BJ (cell line): ENCODE data around the gene SEZ6L. TPM values are rescaled to one million over a fixed set of nuclear protein-coding genes. Genes with fewer than 3 reads are reported as not detected.

Experiments
- CTCF ChIA-PET: fragments of 350-600 bp; formaldehyde crosslinking; extraction: SDS; loops from one replicate; lab custom pipeline; 2021; ENCODE audit warnings: antibody characterized with exemption, inconsistent platforms; lab: Yijun Ruan, JAX
- POLR2A ChIA-PET: fragments of 300-600 bp; sonication (Branson Sonifier 250); formaldehyde crosslinking; extraction: SDS; loops from one replicate; lab custom pipeline; 2021; ENCODE audit warnings: antibody characterized with exemption; lab: Charles Lee
- DNase-seq: peaks from one replicate; pipeline ENCODE4 v3.0.0-alpha.2; 2011; ENCODE audit warnings: low read depth
- H3K27me3 ChIP-seq: 2 replicates; pipeline ENCODE4 v1.6.0; 2011; ENCODE audit warnings: low read length; ENCODE audit not compliant: control insufficient read depth, insufficient read depth
- H3K36me3 ChIP-seq: 2 replicates; pipeline ENCODE4 v1.5.1; 2011; ENCODE audit warnings: low read length; ENCODE audit not compliant: control insufficient read depth, insufficient read depth
- H3K4me3 ChIP-seq: 2 replicates; pipeline ENCODE4 v1.5.1; 2011; ENCODE audit warnings: low read depth, mild to moderate bottlenecking, control low read depth, low read length
- polyA plus RNA-seq: library from polyadenylated mRNA; depleted of rRNA; stranded (reverse); fragments of >200 nt; gene quantifications from 2 replicates; pipeline ENCODE4 v1.2.3, GENCODE V29; 2011
- TF ChIP-seq, protein P1 (sequence below): IDR thresholded peaks from 2 replicates; pipeline ENCODE4 v1.5.1; 2011; ENCODE audit warnings: low read depth, mild to moderate bottlenecking, control low read depth, inconsistent platforms, low read length, moderate library complexity; ENCODE audit not compliant: insufficient read depth

Gene SEZ6L
- polyA plus RNA-seq, 1 experiment, result 0.04 TPM

DNA sequence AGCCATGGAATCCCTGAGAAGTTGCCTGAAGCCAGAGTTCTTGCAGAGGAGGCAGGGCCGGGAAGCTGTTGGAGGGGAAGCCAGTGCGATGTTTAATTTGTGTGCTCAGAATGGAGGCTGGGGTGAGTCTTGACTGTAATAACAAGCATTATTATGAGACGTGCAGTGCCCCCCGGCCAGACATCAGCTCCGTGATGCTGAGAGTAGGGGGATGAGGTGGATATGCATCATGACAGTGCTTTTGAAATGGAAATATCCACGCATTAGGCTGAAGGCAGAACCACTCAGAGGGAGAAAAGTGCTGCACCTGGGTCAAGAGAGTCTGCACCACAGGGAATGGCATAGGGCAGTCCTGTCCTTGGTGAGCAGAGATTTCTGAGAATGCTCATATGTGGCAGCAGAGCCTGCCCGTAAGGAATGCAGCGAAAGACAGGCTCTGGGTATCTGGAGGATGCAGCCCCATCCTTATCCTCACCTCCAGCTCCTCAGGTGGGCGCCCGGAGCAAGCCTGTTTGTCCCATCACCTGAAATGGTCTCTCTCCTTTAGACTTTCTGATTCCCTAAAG, 37.6 kb upstream of the SEZ6L start:
- H3K27me3 ChIP-seq, result no peaks in the 10 kb centered on the region
- no peak for DNase-seq
- no peaks in the 10 kb centered on the region for H3K36me3 ChIP-seq
- ChIA-PET POLR2A (no interaction called here), CTCF (no interaction called here)
- TF ChIP-seq, protein P1, sequence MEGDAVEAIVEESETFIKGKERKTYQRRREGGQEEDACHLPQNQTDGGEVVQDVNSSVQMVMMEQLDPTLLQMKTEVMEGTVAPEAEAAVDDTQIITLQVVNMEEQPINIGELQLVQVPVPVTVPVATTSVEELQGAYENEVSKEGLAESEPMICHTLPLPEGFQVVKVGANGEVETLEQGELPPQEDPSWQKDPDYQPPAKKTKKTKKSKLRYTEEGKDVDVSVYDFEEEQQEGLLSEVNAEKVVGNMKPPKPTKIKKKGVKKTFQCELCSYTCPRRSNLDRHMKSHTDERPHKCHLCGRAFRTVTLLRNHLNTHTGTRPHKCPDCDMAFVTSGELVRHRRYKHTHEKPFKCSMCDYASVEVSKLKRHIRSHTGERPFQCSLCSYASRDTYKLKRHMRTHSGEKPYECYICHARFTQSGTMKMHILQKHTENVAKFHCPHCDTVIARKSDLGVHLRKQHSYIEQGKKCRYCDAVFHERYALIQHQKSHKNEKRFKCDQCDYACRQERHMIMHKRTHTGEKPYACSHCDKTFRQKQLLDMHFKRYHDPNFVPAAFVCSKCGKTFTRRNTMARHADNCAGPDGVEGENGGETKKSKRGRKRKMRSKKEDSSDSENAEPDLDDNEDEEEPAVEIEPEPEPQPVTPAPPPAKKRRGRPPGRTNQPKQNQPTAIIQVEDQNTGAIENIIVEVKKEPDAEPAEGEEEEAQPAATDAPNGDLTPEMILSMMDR, result no peak
- H3K4me3 ChIP-seq, result no peak overlapping the region

DNA sequence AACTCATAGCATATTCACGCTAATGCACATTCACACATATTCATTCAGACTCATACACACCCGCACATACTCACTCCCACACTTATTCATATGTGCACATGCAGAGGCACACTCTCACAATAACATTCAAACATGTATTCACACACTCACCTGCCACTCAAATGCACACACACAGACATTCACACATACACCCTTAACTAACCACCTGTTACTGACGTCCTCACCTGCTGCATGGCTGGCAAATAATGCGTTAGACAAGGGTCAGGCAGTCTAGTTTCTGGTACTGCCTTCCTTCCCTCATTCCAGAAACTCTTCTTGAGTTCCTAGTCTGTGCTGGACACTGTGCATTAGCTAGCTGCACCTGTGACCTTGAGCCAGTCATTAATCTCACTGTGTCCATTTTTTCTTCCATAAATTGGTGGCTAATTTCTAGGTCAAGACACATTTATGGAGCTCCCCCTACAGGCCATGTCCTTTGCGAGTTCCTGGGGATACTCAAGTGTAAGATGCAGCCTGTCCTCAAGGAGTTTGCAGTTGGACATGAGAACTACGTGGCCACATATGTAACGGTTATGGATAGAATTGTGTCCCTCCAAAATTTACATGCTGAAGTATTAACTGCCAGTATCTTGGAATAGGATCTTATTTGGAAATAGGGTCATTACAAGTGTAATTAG, 34.5 kb upstream of the SEZ6L start:
- Histone ChIP-seq H3K27me3 (no peaks in the 10 kb centered on the region; the same call in 1 of the 2 replicates), H3K4me3 (no peak overlapping the region), H3K36me3 (no peaks in the 10 kb centered on the region)
- TF ChIP-seq, protein P1, result no peak
- ChIA-PET POLR2A (no interaction called here), CTCF (no interaction called here)
- no peak for DNase-seq

DNA sequence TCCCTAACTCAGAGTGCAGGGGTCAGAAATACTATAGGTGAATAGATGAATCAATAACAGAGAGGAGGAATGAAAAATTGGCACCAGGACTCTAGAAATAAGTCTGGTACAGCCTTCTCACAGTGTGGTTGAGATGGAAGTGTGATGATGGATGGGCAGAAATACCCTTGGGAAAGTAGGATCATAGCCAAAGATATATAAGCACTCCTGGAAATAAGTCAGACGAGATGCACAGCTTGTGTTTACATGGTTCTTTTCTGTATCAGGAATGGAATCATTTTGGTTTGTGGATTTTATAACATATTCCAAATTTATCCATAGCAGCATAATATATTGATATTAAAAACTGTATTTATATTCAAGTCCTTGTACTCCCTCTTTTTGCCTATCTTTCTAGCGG, 33.5 kb upstream of the SEZ6L start:
- ChIA-PET POLR2A (interaction anchor here (0.6 kb wide), 1 partner anchor 588 kb away, joined by 4 read pairs; no protein-coding TSS in a partner anchor), CTCF (interaction anchor here (0.6 kb wide), 1 partner anchor 34 kb away, joined by 4 read pairs; no protein-coding TSS in a partner anchor)
- DNase-seq, result no peak
- no peak overlapping the region for H3K4me3 ChIP-seq
- TF ChIP-seq, protein P1, result no peak
- H3K36me3 ChIP-seq, result no peaks in the 10 kb centered on the region
- H3K27me3 ChIP-seq, result no peaks in the 10 kb centered on the region; the same call in 1 of the 2 replicates

DNA sequence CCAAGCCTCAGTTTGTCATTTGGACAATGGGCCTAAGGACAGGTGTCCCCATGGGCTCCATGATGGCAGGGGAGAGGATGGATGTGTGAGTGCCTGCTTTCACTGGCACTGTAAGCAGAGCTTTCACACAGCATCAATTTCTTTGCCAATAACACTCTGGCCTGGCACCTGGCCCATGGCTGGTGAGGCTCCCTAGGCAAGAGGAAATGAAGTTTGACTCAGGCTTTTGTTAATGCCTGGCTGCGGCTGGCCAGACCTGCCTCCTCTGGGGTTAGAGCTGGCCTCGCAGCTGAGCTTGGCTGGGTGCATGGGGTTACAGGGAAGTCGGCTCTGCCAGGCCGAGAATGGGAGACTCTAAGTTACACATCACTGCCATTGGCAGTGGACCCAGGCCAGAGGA, 30.0 kb upstream of the SEZ6L start:
- Histone ChIP-seq H3K27me3 (no peaks in the 10 kb centered on the region; the same call in 1 of the 2 replicates), H3K36me3 (no peaks in the 10 kb centered on the region), H3K4me3 (no peak overlapping the region)
- POLR2A ChIA-PET, result no interaction called here
- TF ChIP-seq, protein P1, result no peak
- CTCF ChIA-PET, result no interaction called here
- no peak for DNase-seq

DNA sequence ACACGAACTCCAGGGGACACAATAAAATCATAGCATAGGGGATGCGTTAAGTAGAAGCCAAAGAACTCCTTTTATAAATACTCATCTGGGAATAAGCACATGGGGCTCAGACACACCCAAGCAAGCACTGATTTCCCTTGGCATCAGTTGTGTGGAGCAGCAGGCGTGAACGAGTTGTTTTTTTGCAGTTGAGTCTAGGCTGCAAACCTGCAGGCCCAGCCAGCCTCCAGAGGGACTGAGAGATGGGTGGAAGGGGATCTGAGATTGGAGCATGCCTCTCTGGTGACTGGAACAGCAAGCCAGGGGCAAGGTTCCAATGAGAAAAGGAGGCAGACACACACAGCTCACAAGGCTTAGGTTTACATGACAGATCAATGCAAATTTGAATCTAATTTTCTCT, 27.4 kb upstream of the SEZ6L start:
- no peaks in the 10 kb centered on the region for H3K36me3 ChIP-seq
- no peak for DNase-seq
- no peaks in the 10 kb centered on the region; the same call in 1 of the 2 replicates for H3K27me3 ChIP-seq
- CTCF ChIA-PET, result no interaction called here
- no peak overlapping the region for H3K4me3 ChIP-seq
- TF ChIP-seq, protein P1, result no peak
- POLR2A ChIA-PET, result no interaction called here
